ENCODE measurements around the gene BBS2. TPM values are rescaled to one million over a fixed set of nuclear protein-coding genes. Genes with fewer than 3 reads are reported as not detected.
A peak's percentile ranks its signal among the peaks of the same experiment; 100 is the strongest.

The BBS2 gene
- total and polyA plus RNA-seq, 2 of the 13 experiments (the other 11 are each of a cell fraction or from before 2014, with no cell fraction given) = 59.7 to 68.3 TPM

GRCh38 chr16:56451753-56452689 lies 67.8 kb downstream of the BBS2 start (continued):
- TF ChIP-seq TCF7L2 (IDR thresholded peaks at IDR 0.05; ENCODE audit: low read depth, low read length) (no peak), ZFP41 (CRISPR knock-in tag; IDR thresholded peaks at IDR 0.05; ENCODE audit: borderline replicate concordance) (no peak), NKX3-1 (CRISPR knock-in tag; IDR thresholded peaks at IDR 0.05) (no peak; the same call in 1 of the 2 replicates), SYNCRIP (IDR thresholded peaks at IDR 0.05; ENCODE audit: insufficient read depth, low read depth, low read length) (no peak), SALL1 (CRISPR knock-in tag; IDR thresholded peaks at IDR 0.05) (no peak), ZNF296 (CRISPR knock-in tag; conservative IDR thresholded peaks at IDR 0.05) (0 out of 2 replicates have a peak, but pooled peaks have one; percentile 28), BRF2 (CRISPR knock-in tag; IDR thresholded peaks at IDR 0.05) (no peak), NFE2L2 (IDR thresholded peaks at IDR 0.05; ENCODE audit: low read length) (no peak), ZKSCAN8 (CRISPR knock-in tag; IDR thresholded peaks at IDR 0.05; ENCODE audit: borderline replicate concordance) (0 out of 2 replicates have a peak, but pooled peaks have one; percentile 27), ZNF597 (CRISPR knock-in tag; IDR thresholded peaks at IDR 0.05) (no peak), TP53 (CRISPR knock-in tag; conservative IDR thresholded peaks at IDR 0.05) (no peak), RFX5 (IDR thresholded peaks at IDR 0.05; ENCODE audit: low read depth, low read length) (no peak; the same call in 1 of the 2 replicates), ZNF496 (CRISPR knock-in tag; IDR thresholded peaks at IDR 0.05; ENCODE audit: insufficient replicate concordance) (no peak), FOXM1 (CRISPR knock-in tag; IDR thresholded peaks at IDR 0.05) (no peak), RFXAP (CRISPR knock-in tag; IDR thresholded peaks at IDR 0.05; ENCODE audit: borderline replicate concordance) (no peak; the same call in 1 of the 2 replicates), ARID2 (CRISPR knock-in tag; IDR thresholded peaks at IDR 0.05; ENCODE audit: borderline replicate concordance) (0 out of 2 replicates have a peak, but pooled peaks have one; percentile 31), ZNF234 (CRISPR knock-in tag; conservative IDR thresholded peaks at IDR 0.05) (no peak; the same call in 1 of the 2 replicates), MLLT10 (CRISPR knock-in tag; IDR thresholded peaks at IDR 0.05) (no peak), ZNF17 (CRISPR knock-in tag; IDR thresholded peaks at IDR 0.05) (no peak), PRDM10 (CRISPR knock-in tag; IDR thresholded peaks at IDR 0.05; ENCODE audit: low read depth) (no peak), MYC (CRISPR knock-in tag; IDR thresholded peaks at IDR 0.05; ENCODE audit: borderline replicate concordance) (no peak), ZNF839 (CRISPR knock-in tag; IDR thresholded peaks at IDR 0.05; ENCODE audit: borderline replicate concordance) (no peak), MXI1 (IDR thresholded peaks at IDR 0.05; ENCODE audit: borderline replicate concordance, low read depth, low read length) (peak; percentile 74; the same call in 1 of the 3 replicates)

Data from HepG2 (cell line).